Posterior vena cava (tissue), 2 donors: Measurements from ENCODE around the gene EEA1. TPM values are rescaled to one million over a fixed set of nuclear protein-coding genes. Genes with fewer than 3 reads are reported as not detected.
A peak's percentile ranks its signal among the peaks of the same experiment; 100 is the strongest.
"Not testable (repeated sequence)": the region's sequence is repeated elsewhere in the genome, so short reads cannot be mapped to it uniquely, and the experiment has no call there.

ENCODE experiments used
- DNase-seq: peaks from one replicate; pipeline ENCODE4 v3.0.0-alpha.2; 2020; ENCODE audit warnings: low spot score
- intact Hi-C, 2 donors: fragments of 100-400 bp; cut with DNase I; formaldehyde crosslinking; loops; one replicate each; pipeline versions ENCODE4 v1.14.1 to v1.14.2; 2022 to 2023
- total RNA-seq, 2 donors: library from RNA; stranded (reverse); fragmentation: NEBNext Ultra II Directional; extraction: Animal tissue kit (Norgen Biotek cat#: 25700); gene quantifications; one replicate each; pipeline ENCODE4 v1.2.1, GENCODE V29; 2021
- donor health status: DM: yes; HTN: yes; CAD: no.
- donor health status: DM: yes; HTN: yes; CAD: no.

EEA1 gene
- total RNA-seq, 2 donors from 2014 or later = 42.4 to 48.2 TPM

GRCh38 chr12:92769124-92769901 lies 159.8 kb downstream of the EEA1 start:
- intact Hi-C loops = no loop called here
- DNase-seq = no peak

- intact Hi-C loops = no loop called here
- DNase-seq = no peak
Measured at GRCh38 chr12:92765871-92766270, 163.2 kb downstream of the EEA1 start.

DNA sequence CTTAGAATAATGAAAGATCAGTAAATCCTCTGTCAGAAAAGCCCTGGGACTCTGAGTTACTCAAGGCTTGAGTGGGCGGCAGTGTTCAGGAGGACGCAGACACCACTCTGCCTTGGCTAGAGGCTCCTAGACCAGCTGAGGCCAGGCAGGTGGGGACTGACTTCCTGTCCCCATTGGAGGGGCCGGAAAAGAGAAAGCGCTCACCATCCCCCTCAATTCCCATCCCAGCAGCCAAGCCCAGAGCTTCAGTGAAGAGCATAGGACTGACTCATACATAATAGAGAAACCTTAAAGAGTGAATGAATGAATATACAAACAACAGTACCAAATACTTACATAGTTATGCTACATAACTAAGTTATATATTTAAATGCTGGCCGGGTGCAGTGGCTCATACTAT lies 164.3 kb downstream of the EEA1 start:
- intact Hi-C loops = no loop called here
- no peak for DNase-seq

DNA sequence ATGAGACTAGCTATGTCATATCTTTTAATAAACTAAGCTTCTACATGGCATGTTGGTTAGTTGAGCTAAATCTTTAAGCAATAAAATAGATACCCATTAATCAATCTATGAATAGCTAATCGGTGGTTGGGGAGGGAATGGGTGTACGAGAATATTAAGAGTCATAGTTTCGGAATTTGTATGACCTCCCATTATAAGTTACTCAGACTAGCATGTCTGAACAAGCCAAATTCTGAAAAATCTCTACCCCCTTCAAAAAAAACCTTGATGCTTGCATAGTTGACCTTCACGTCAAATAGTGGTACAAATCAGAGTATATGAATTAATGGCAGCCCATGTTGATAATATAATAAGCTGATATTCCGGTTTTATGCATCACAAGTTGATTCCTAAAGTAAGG lies 166.3 kb downstream of the EEA1 start:
- DNase-seq = no peak
- intact Hi-C loops = no loop called here

DNA sequence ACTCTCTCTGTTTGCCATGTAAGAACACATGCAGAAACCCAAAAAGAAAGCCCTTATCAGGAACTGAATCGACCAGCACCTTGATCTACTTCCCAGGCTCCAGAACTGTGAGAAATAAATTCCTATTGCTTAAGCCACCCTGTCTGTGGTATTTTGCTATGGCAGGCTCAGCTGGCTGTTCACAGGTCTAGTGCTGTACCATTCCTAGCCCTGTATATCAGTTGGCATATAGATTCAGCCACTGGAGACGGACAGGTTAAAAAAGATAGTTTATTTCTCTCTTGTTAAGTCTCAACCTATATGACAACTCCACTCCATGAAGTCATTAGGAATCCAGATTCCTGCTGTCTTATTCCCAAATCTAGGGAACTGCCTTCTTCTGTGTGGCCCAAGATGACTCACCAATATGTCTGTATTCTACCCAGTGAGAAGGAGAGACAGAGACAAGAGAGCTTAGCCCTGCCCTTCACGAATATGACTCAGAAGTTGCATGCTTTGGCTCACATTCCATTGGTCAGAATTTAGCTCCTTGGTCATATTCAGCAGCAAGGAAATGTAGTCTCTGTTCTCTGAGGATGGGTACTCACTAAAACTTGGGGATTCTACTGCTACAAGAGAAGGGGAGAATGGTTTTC lies 169.3 kb downstream of the EEA1 start:
- intact Hi-C loops = no loop called here
- DNase-seq = no peak

DNA sequence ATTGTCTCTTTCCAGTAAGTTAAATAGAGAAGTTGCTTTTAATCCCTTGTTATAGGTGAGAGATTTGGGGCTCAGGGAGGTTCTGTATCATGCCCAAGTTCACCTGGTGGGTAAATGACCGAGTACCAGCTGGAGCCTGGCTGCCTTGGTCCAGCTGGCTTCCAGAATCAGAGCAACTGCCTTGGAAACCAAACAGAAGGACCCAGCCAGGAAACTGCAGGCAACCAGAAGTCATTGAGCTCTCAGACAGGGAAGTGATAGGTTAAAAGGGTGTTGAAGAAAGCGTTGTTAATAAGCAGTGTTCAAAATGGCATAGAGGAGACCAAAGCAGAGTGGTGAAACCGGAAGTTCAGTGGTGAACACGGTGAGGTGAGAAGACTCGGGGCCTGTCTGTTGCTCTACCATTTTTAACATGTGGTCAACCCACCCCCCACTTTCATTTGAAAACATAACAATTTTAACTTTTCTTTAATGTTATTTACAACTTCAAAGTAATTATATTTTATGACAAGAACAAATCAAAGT lies 171.4 kb downstream of the EEA1 start:
- intact Hi-C loops = no loop called here

GRCh38 chr12:92756898-92757596 lies 172.0 kb downstream of the EEA1 start:
- intact Hi-C loops = no loop called here
- DNase-seq = no peak

More for the DNA sequence above, 171.4 kb downstream of the EEA1 start:
- no peak for DNase-seq

DNA sequence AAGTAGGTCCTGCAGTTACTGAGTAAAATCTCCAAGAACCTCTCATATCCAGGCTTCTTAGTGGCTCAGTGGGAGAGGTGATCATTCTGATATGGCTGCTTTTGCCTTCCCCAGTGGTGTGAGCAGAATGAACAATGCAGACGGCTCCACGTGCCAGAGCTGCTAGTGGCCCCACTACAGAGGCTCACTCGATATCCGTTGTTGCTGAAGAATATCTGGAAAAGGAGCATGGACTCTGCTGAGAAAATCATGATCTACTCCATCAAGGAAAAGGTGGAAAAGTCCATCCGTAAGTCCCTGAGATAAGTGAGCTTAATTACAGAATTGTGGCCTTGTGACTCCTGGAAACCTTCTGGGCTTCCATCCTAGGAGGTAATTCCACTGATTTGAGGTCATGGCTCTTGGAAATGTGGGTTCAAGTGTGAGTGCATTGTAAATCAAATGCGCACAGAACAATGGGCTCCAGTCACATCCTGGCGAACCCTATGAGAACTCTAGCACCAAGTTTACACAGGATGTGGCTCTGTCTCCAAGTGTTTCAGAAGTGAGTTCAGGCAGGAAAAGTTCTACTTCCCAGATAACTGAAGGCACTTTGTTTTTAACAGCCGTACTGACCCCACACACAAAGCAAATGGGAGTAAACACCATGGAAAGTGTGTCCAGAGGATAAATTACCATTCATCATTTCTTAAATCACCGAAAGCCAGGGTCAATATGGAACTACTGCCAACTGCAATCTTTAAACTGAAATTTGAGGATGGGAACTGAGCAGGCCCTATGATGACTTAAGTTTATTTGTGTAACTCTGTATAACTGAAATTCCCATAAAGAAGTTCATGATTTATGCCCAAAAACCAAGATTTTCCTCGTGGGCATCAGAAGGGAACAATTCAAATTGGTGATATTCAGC lies 174.9 kb downstream of the EEA1 start:
- no peak for DNase-seq
- intact Hi-C loops = no loop called here

- DNase-seq, intact Hi-C loops: not testable (repeated sequence)
Measured at GRCh38 chr12:92749691-92750090, 179.4 kb downstream of the EEA1 start.

DNA sequence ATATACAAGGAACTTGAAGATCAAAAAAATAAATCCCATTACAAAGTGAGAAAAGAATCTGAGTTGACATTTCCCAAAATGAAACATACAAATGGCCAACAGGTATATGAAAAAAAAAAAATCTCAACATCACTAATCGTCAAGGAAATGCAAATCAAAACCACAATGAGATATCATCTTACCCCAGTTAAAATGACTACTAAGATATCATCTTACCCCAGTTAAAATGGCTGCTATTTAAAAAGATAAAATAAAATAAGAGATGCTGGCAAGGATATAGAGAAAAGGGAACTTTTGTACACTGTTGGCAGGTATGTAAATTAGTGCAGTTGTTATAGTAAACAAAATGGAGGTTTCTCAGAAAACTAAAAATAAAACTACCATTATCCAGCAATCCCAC lies 181.9 kb downstream of the EEA1 start:
- intact Hi-C loops = no loop called here
- no peak for DNase-seq

GRCh38 chr12:92745856-92746550 lies 183.1 kb downstream of the EEA1 start:
- DNase-seq = peak; percentile 96

DNA sequence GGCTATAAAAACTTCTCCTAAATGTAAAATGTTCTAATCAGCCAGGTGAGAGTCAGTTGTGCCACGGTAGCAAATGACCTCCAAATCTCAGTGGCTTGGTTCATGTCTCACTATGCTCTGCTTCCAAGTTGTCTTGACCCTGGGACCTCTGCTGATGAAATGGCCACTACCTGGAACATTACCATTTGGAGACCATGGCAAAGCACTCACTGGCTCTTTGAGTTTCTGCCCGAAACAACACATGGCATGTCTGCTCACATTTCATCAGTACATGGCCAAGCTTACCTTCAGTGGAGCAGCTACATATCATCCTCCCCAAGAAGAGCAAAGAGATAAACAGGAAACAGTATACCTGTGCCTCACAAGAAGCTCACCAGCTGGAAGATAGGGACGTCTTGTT lies 186.1 kb downstream of the EEA1 start:
- intact Hi-C loops = no loop called here
- no peak for DNase-seq

More at GRCh38 chr12:92745856-92746550, 183.1 kb downstream of the EEA1 start:
- intact Hi-C loops = no loop called here

- DNase-seq = no peak
- intact Hi-C loops = no loop called here
Measured at GRCh38 chr12:92740411-92740810, 188.7 kb downstream of the EEA1 start.

GRCh38 chr12:92739113-92739512 lies 190.0 kb downstream of the EEA1 start:
- intact Hi-C loops = no loop called here
- no peak for DNase-seq

DNA sequence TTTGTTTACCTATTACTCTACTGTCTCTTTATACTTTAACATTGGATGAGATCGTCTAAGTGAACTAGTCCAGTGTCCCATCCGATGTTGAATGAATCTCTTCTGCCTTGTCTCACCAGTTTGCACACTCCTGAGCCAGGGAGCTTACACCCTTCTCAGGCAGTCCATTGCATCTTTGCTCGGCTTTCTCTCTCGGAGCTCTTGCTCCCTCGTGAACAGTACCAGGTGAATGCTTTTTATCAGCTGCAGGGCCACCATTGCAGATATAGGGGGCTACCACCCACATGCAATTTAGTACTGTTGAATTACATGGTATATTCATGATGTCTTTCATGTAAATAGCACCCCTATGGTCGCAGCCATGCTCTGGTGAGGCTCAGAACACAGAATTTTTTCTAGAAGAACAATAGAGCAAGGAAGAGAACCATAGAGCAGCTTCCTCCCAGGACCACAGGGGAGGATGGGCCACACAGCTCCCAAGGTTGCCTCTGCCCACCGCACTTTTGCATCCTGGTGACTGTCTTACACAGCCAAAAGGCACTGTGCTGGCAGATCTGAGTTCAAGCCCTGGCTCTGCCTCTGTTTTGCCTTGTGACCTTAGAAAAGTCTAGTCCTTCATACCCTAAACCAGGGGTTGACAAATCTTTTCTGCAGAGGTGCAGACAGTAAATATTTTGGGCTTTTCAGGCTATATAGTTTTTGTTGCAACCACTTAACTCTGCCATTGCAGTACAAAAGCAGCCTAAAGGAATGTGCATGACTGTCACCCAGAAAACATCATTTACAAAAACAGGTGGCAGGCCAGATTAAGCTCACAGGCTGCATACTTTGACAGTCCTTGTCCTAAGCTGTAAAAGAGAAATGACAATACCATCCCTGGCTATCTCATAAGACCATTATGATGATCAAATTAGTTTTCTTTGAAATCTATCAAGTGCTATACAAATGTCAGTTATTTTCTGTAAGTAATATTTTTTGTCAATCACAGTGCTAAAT lies 190.9 kb downstream of the EEA1 start:
- DNase-seq = no peak
- intact Hi-C loops = no loop called here

GRCh38 chr12:92736605-92737004 lies 192.5 kb downstream of the EEA1 start:
- no peak for DNase-seq
- intact Hi-C loops = no loop called here

DNA sequence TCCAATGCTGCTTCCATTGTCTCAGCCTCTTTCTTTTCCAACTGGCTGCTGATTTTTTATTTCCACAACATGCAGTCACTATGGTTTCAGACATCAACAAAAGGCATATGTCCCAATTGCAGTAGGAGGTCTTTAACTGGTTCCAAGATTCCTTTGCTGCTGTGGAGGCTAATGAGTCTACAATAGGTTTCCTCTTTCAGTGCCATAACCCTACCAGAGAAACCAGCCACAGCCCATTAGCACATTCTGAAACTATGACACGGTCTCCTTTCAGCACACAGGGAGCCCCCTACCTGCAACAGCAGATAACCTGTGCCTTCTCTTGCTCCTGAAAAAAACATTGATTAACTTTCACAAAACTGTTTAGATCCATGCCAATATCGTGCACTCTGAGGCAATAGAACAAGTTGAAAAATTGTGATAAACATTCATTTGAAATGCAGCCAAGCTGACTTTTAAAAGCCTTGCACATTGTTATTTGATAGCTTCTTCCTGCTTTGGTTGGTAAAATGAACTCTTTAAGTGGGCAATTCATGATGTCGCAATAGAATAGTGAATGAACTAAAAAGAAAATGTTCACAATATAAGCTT lies 193.9 kb downstream of the EEA1 start:
- intact Hi-C loops = no loop called here
- no peak for DNase-seq
